ELF-1 (cell line): Measurements from ENCODE around the gene RNASEH1.
"Not testable (repeated sequence)": the region's sequence is repeated elsewhere in the genome, so short reads cannot be mapped to it uniquely, and the experiment has no call there.

Experiments
- DNase-seq: peaks from one replicate; pipeline ENCODE4 v3.0.0-alpha.2; 2016; ENCODE audit warnings: low read depth, low spot score

RNASEH1 gene

DNA sequence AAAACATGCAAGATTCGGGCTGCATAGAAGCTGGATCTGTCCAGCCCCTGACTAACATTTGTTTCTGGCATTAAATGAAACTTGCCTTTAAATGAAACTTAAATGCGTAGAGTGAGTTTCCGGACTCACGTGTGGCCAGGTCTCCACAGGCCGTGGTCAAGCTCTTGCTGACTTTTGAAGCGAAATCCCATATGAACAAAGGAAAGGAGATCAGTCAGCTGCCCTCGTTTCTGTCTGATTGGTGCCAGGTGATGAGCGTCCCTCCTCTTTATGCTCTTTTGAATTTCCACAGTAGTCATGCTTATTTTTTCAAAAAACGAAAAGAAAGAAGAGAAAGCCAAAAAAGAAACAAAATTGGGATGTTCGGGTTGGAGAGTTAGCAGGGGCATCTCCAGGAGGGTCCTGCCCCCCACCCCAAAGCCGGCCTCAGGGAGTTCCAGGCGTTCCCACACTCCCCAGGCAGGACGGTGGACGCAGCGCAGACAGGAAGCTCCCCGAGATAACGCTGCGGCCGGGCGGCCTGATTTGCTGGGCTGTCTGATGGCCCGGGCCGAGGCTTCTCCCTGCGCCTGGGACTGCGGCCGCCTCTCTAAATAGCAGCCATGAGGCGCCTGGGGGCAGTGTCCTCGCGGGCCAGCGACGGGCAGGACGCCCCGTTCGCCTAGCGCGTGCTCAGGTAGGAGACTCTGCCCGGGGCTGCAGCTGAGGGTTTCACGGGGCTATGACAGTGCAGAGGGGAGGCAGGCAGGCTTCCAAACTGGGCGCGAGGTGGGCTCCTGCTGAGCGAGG is 36.6 kb upstream of the RNASEH1 start, which contains the start of gene COLEC11:
Gene COLEC11, plus strand, starts transcription at position 620 of the 789 bp plus-strand sequence. CDS start 9,229 bp downstream, outside the sequence.
- DNase-seq = peak; percentile 84

GRCh38 chr2:3589086-3589485 is 31.0 kb upstream of the RNASEH1 start:
- DNase-seq = no peak

DNA sequence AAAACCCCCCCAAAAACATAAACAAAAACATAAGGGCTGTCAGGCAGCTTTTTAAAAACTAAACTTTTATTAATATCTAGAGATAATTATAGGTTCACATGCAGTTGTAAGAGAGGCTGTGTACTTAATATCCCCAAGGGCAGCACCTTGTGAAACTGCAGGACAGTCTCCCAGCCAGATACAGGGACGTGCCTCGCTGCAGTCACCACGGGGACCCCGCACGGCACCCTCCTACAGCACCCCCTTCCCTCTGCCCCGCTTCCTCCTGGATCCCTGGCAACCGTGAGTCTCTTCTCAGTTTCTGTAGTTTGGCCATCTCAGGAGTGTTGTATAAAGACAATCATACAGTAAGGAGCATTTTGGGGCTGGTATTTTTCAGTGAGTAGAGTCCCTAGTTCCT is 30.0 kb upstream of the RNASEH1 start:
- DNase-seq = no peak

- no peak for DNase-seq
Observed at GRCh38 chr2:3587432-3587831, 29.3 kb upstream of the RNASEH1 start.

GRCh38 chr2:3587021-3587420 is 28.9 kb upstream of the RNASEH1 start:
- no peak for DNase-seq

DNA sequence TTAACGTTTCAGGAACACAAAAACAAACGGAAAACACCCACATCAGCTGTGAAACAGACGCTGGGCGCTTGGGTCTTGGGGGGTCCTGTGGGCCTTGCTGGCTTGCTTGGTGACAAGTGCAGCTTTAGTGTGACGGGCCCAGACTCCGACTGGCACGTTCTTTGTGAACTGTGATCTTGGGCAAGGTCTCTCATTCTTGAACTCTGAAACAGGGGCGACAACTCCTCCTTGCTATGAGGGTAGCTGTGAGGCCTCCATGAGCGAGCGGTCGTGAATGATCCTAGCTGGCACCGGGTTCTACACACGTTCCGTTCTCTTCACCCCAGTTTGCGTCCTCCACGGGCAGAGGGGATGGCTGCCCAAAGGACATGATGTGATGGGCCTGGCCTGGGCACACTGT is 28.1 kb upstream of the RNASEH1 start:
- no peak for DNase-seq

GRCh38 chr2:3585261-3586109 is 27.4 kb upstream of the RNASEH1 start:
- no peak for DNase-seq

DNA sequence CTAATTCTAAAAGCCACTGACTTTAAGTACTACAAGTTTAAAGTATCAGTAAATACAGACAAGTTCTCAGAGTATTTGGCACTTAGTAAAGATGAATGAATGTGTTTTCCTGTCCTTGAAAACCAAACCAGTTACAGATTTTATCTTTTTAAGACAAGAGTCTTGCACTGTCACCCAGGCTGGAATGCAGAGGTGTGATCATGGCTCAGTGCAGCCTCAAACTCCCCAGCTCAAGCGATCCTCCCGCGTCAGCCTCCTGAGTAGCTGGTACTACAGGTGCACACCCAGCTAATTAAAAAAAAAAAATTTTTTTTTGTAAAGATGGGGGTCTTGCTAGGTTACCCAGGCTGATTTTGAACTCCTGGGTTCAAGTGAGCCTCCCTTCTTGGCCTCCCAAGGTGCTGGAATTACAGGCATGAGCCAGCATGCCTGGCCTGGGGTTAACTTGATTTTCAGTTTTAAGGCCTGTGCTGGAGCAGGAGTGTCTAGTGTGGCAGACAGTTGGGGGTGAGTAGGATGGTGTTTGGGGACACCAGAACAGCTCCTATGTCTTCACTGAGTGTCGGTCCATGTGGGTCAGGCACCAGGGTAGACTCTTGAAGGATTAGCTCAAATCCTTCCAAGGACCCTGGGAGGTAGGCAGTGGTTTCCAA is 26.6 kb upstream of the RNASEH1 start:
- no peak for DNase-seq

DNA sequence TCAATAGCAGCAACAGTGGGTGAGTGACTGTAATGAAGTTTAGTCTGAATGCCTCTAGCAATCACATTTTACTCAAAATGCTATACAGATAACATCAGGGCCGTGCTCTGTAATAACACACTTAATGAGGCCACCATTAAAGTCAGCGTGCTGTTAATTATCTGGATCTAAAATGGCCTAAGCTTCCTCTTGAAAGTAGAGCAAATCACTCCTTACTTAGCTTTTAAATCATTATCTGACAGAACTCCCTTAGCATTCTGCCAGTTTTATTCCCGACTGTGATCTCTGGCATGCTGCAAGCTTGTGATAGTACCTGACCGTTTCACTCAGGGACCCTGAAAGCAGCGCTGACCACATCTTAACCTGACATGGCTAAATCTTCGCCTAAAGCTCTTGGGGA is 25.9 kb upstream of the RNASEH1 start:
- no peak for DNase-seq

GRCh38 chr2:3581367-3582262 is 23.5 kb upstream of the RNASEH1 start:
- DNase-seq = no peak

GRCh38 chr2:3580449-3580848 is 22.3 kb upstream of the RNASEH1 start:
- DNase-seq = no peak

GRCh38 chr2:3578987-3579386 is 20.9 kb upstream of the RNASEH1 start:
- no peak for DNase-seq

DNA sequence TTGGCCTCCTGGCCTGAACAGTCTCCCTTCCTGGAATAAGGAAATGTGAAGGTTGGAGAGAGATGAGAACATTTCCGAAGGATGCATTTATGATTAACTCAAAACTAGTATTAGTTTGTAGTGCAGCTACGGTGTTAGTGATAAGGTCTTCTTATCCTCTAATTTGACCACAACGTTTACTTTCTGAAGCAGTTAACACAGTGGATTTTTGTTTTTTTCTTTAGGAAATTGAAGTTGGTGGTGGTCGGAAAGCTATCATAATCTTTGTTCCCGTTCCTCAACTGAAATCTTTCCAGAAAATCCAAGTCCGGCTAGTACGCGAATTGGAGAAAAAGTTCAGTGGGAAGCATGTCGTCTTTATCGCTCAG is 18.1 kb upstream of the RNASEH1 start:
- not testable (repeated sequence) for DNase-seq

DNA sequence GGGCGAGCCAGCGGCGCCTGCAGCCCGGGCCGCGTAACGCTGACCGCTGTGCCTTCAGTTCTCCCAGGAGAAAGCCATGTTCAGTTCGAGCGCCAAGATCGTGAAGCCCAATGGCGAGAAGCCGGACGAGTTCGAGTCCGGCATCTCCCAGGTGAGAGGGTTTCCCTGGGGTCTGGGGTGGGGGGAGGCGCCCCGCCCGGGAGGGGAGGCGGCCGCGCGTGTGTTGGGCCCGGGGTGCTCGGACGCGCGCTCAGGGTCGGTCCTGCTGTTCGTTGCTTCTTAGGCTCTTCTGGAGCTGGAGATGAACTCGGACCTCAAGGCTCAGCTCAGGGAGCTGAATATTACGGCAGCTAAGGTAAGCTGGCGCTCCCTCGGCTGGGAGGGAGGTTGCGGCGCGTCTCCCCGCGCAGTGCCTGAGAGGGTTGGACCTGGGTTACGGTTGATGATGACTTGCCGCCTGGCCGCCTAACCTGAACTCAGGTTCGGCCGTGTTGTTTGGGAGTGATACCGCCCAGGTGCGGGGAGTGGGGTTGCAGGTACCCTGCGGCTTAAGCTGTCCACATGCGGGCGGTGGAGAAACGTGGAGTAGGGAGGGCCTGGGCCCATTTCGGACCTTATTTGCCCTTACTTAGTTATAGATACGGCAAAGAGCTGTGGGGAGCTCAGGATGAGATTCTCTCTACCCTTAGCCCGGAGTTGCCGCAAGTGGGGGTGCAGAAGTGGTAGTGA is 17.6 kb upstream of the RNASEH1 start:
- DNase-seq = peak; percentile 37

DNA sequence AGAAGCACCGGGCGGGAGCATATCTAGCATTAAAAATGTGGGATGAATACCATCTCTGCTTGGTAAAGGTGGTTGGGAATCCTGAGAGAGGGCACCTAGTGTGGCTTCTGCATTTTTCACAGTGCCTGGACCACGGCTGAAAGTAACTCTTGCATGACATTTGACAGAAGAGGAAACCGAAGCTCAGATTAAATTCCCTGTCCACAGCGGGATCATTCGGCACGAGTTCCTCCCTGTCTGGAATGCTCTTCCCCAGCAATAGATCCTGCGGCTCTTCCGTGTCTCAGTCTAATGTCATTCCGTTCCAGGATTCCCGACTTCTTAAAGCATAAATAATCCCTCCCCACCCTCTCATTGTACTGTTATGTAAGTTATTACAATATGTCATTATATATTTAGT is 16.0 kb upstream of the RNASEH1 start:
- DNase-seq = no peak

- no peak for DNase-seq
Observed at GRCh38 chr2:3572620-3573019, 14.5 kb upstream of the RNASEH1 start.

DNA sequence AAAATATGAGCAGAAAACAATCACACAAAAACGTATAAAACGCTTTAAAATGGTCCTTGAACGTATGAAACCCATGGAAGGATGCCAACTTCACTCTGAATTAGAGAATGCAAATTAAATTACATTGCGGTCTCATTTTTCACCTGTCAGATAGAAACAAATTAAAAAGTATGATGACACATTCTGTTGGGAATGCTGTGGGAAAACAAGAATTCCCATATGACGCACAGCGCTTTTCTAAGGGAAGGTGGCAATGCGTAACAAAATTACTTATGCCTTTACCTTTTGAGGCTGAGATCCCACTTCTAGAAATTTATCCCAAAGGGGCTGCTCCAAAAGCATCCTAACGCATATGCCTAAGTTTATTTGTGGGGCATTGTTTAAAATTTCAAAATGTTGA is 13.2 kb upstream of the RNASEH1 start:
- DNase-seq = no peak

GRCh38 chr2:3569656-3570055 is 11.5 kb upstream of the RNASEH1 start:
- DNase-seq = not testable (repeated sequence)

DNA sequence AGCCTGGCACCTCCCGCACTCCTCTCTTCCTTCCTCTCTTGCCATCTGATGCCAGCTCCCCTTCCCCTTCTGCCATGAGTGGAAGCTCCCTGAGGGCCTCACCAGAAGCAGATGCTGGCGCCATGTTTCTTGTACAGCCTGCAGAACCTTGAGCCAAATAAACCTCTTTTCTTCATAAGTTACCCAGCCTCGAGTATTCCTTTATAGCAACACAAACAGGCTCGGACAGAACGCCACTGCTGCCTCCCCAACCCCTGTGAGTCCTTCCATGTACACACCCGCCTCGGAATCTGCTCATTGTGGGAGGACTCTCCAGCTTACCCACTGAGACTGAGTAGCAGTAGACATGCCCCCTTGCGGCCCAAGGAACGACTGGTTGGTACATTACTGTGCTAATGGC is 8.7 kb upstream of the RNASEH1 start:
- DNase-seq = no peak

GRCh38 chr2:3565117-3565516 is 7.0 kb upstream of the RNASEH1 start:
- no peak for DNase-seq
